ENCODE data around the gene LENG1.
"Not testable (repeated sequence)": the region's sequence is repeated elsewhere in the genome, so short reads cannot be mapped to it uniquely, and the experiment has no call there.

LENG1 gene

GRCh38 chr19:54159352-54160181 is at the start of gene LENG1:
LENG1 (minus strand) TSS chr19:54159721; CDS start chr19:54159695, 26 bp downstream.
- DNase-seq, result peak; percentile 92

GRCh38 chr19:54208784-54209057 is 49.2 kb upstream of the LENG1 start:
- no peak for DNase-seq

GRCh38 chr19:54207983-54208783 is 48.7 kb upstream of the LENG1 start:
- DNase-seq, result no peak

GRCh38 chr19:54207676-54207982 is 48.1 kb upstream of the LENG1 start:
- DNase-seq, result no peak

- not testable (repeated sequence) for DNase-seq
These were observed 47.7 kb upstream of the LENG1 start for GRCh38 chr19:54207193-54207592.

- DNase-seq, result no peak
These were observed 47.3 kb upstream of the LENG1 start for GRCh38 chr19:54206831-54207177.

GRCh38 chr19:54206030-54206830 is 46.7 kb upstream of the LENG1 start:
- DNase-seq, result no peak

GRCh38 chr19:54204767-54205468 is 45.4 kb upstream of the LENG1 start:
- DNase-seq, result no peak

GRCh38 chr19:54203151-54203611 is 43.7 kb upstream of the LENG1 start:
- DNase-seq, result no peak

- DNase-seq, result no peak
These were observed 42.5 kb upstream of the LENG1 start for GRCh38 chr19:54201980-54202379.

GRCh38 chr19:54201172-54201701 is 41.7 kb upstream of the LENG1 start:
- no peak for DNase-seq

GRCh38 chr19:54199401-54199800 is 39.9 kb upstream of the LENG1 start:
- no peak for DNase-seq

- DNase-seq, result no peak
These were observed 37.6 kb upstream of the LENG1 start for GRCh38 chr19:54197121-54197520.

- DNase-seq, result no peak
These were observed 37.0 kb upstream of the LENG1 start for GRCh38 chr19:54196536-54196935.

GRCh38 chr19:54194463-54194862 is 34.9 kb upstream of the LENG1 start:
- not testable (repeated sequence) for DNase-seq

GRCh38 chr19:54193011-54193410 is 33.5 kb upstream of the LENG1 start:
- DNase-seq, result no peak

GRCh38 chr19:54191811-54192453 is 32.4 kb upstream of the LENG1 start:
- DNase-seq, result no peak

- no peak for DNase-seq
These were observed 31.7 kb upstream of the LENG1 start, which contains the start of gene TSEN34 for GRCh38 chr19:54191011-54191810. TSEN34 (plus strand) TSS chr19:54191308; CDS start chr19:54191365, 57 bp downstream.

- DNase-seq, result peak; percentile 100
These were observed 31.0 kb upstream of the LENG1 start for GRCh38 chr19:54190503-54191010.

- DNase-seq, result peak; percentile 100
These were observed 30.4 kb upstream of the LENG1 start for GRCh38 chr19:54189735-54190502.
